IMR-90 (cell line): ENCODE results near the gene ANKMY1. TPM values are rescaled to one million over a fixed set of nuclear protein-coding genes. Genes with fewer than 3 reads are reported as not detected.

Experiments used
- ATAC-seq: fragments of 200-7000 bp; cut with Tn5 transposase; 2 replicates; pipeline ENCODE4 v1.9.1; 2020; ENCODE audit warnings: low read depth, mild to moderate bottlenecking, moderate library complexity
- BruUV-seq: library from RNA; stranded (reverse); fragments of 400-500 nt; replicated peaks from 2 replicates; lab custom pipeline; 2021; lab: Mats Ljungman, UMichigan
- CTCF ChIA-PET: fragments of 300-600 bp; formaldehyde crosslinking; extraction: SDS; loops from one replicate; lab custom pipeline; 2021; ENCODE audit warnings: antibody characterized with exemption; lab: Yijun Ruan, JAX
- POLR2A ChIA-PET: fragments of 300-600 bp; sonication (Branson Sonifier 250); formaldehyde crosslinking; loops from one replicate; lab custom pipeline; 2022; ENCODE audit warnings: antibody characterized with exemption; ENCODE audit not compliant: unreplicated experiment; lab: Charles Lee
- DNase-seq: peaks from one replicate; pipeline ENCODE4 v3.0.0; 2013
- H2AFZ ChIP-seq: replicated peaks from 2 replicates; pipeline ENCODE3; 2013; ENCODE audit warnings: low read length, mild to moderate bottlenecking; ENCODE audit not compliant: poor library complexity
- H2AK5ac ChIP-seq: 2 replicates; pipeline ENCODE4 v1.6.1; 2013; ENCODE audit warnings: low read depth, low read length, inconsistent platforms
- H2AK9ac ChIP-seq: replicated peaks from 2 replicates; pipeline ENCODE3; 2013; ENCODE audit warnings: mild to moderate bottlenecking, low read depth, low read length, moderate library complexity; ENCODE audit not compliant: poor library complexity
- H2BK120ac ChIP-seq: 2 replicates; pipeline ENCODE4 v1.6.1; 2013; ENCODE audit warnings: low read depth, low read length, inconsistent platforms
- H2BK15ac ChIP-seq: 3 replicates; pipeline ENCODE4 v1.6.1; 2013; ENCODE audit warnings: low read depth, low read length, inconsistent platforms
- H2BK20ac ChIP-seq: 2 replicates; pipeline ENCODE4 v1.6.1; 2013; ENCODE audit warnings: low read depth, mild to moderate bottlenecking, inconsistent platforms, low read length, moderate library complexity
- H2BK5ac ChIP-seq: 2 replicates; pipeline ENCODE4 v1.6.1; 2013; ENCODE audit warnings: mild to moderate bottlenecking, low read depth, low read length, inconsistent platforms; ENCODE audit not compliant: poor library complexity, severe bottlenecking
- H3K14ac ChIP-seq: replicated peaks from 2 replicates; pipeline ENCODE4 v1.6.1; 2013; ENCODE audit warnings: low read depth, low read length, inconsistent platforms
- H3K18ac ChIP-seq: 2 replicates; pipeline ENCODE4 v1.6.1; 2013; ENCODE audit warnings: low read depth, low read length, control low read depth
- H3K23ac ChIP-seq: 2 replicates; pipeline ENCODE4 v1.6.1; 2013; ENCODE audit warnings: low read depth, low read length, inconsistent platforms
- H3K27ac ChIP-seq: 2 replicates; pipeline ENCODE4 v1.5.1; 2013; ENCODE audit warnings: mild to moderate bottlenecking, control low read depth, low read length; ENCODE audit not compliant: insufficient read depth
- H3K27me3 ChIP-seq: 2 replicates; pipeline ENCODE4 v1.6.1; 2013; ENCODE audit warnings: low read length; ENCODE audit not compliant: control insufficient read depth, insufficient read depth
- H3K36me3 ChIP-seq: 2 replicates; pipeline ENCODE4 v1.6.1; 2013; ENCODE audit warnings: low read length, mixed read lengths; ENCODE audit not compliant: control insufficient read depth, insufficient read depth
- H3K4ac ChIP-seq: 2 replicates; pipeline ENCODE4 v1.6.1; 2013; ENCODE audit warnings: low read depth, low read length, inconsistent platforms
- H3K4me1 ChIP-seq: 2 replicates; pipeline ENCODE4 v1.6.1; 2013; ENCODE audit warnings: low read length, mixed read lengths; ENCODE audit not compliant: control insufficient read depth, insufficient read depth
- H3K4me2 ChIP-seq: 2 replicates; pipeline ENCODE4 v1.6.1; 2013; ENCODE audit warnings: low read depth, mild to moderate bottlenecking, control low read depth, low read length, moderate library complexity
- H3K4me3 ChIP-seq: 2 replicates; pipeline ENCODE4 v1.5.1; 2013; ENCODE audit warnings: low read depth, mild to moderate bottlenecking, control low read depth, low read length, moderate library complexity; ENCODE audit not compliant: insufficient read depth
- H3K56ac ChIP-seq: 2 replicates; pipeline ENCODE4 v1.6.1; 2013; ENCODE audit warnings: low read length, inconsistent platforms; ENCODE audit not compliant: insufficient read depth; ENCODE audit errors: extremely low read depth
- H3K79me1 ChIP-seq, 2 experiments: 2 replicates each; pipeline ENCODE4 v1.6.1; 2013; ENCODE audit warnings: low read length in 2 of 2, inconsistent platforms in 1 of 2, low read depth in 1 of 2
- H3K9ac ChIP-seq: 2 replicates; pipeline ENCODE4 v1.6.1; 2013; ENCODE audit warnings: low read depth, low read length, control low read depth
- H3K9me1 ChIP-seq: 2 replicates; pipeline ENCODE4 v1.6.1; 2013; ENCODE audit warnings: low read length, inconsistent platforms; ENCODE audit not compliant: insufficient read depth
- H3K9me3 ChIP-seq: 2 replicates; pipeline ENCODE4 v1.6.1; 2013; ENCODE audit warnings: low read length; ENCODE audit not compliant: control insufficient read depth, insufficient read depth
- H4K20me1 ChIP-seq: 2 replicates; pipeline ENCODE4 v1.6.1; 2013; ENCODE audit warnings: low read length, inconsistent platforms; ENCODE audit not compliant: insufficient read depth
- H4K5ac ChIP-seq: 2 replicates; pipeline ENCODE4 v1.6.1; 2013; ENCODE audit warnings: mild to moderate bottlenecking, low read depth, low read length, control low read depth
- H4K8ac ChIP-seq, 2 experiments: 2 replicates each; pipeline ENCODE4 v1.6.1; 2013; ENCODE audit warnings: low read depth in 2 of 2, low read length in 2 of 2, control low read depth in 1 of 2, inconsistent platforms in 1 of 2
- H4K91ac ChIP-seq: 2 replicates; pipeline ENCODE4 v1.6.1; 2013; ENCODE audit warnings: low read depth, low read length, inconsistent platforms; ENCODE audit not compliant: insufficient read depth
- BHLHE40 ChIP-seq: fragments of 150-350 bp; IDR thresholded peaks from 2 replicates; pipeline ENCODE4 v1.6.1; 2016; ENCODE audit warnings: mild to moderate bottlenecking, low read depth, low read length
- CHD1 ChIP-seq: IDR thresholded peaks from 2 replicates; pipeline ENCODE4 v1.6.1; 2012; ENCODE audit warnings: low read depth, low read length, improper control_type of control experiment
- FOS ChIP-seq: fragments of 150-350 bp; IDR thresholded peaks from 2 replicates; pipeline ENCODE4 v1.6.1; 2016; ENCODE audit warnings: low read depth, low read length
- MAFK ChIP-seq: IDR thresholded peaks from 2 replicates; pipeline ENCODE4 v1.6.1; 2012; ENCODE audit warnings: low read depth, low read length, improper control_type of control experiment
- MAZ ChIP-seq: IDR thresholded peaks from 2 replicates; pipeline ENCODE4 v1.6.1; 2012; ENCODE audit warnings: low read depth, mild to moderate bottlenecking, low read length, improper control_type of control experiment, moderate library complexity, borderline replicate concordance
- POLR2A ChIP-seq: IDR thresholded peaks from 2 replicates; pipeline ENCODE4 v1.6.1; 2012; ENCODE audit warnings: mild to moderate bottlenecking, low read depth, low read length
- RAD21 ChIP-seq: IDR thresholded peaks from 2 replicates; pipeline ENCODE4 v1.6.1; 2012; ENCODE audit warnings: low read length, improper control_type of control experiment
- RCOR1 ChIP-seq: IDR thresholded peaks from 2 replicates; pipeline ENCODE4 v1.6.1; 2012; ENCODE audit warnings: mild to moderate bottlenecking, low read length, improper control_type of control experiment; ENCODE audit not compliant: insufficient replicate concordance
- RFX5 ChIP-seq: IDR thresholded peaks from 2 replicates; pipeline ENCODE4 v1.8.0; 2012; ENCODE audit warnings: low read depth, mild to moderate bottlenecking, low read length, moderate library complexity
- WGBS, 2 experiments: methylation state at CpG; one replicate each; pipeline versions ENCODE4 v1.1.5 to v1.1.7; 2013; ENCODE audit warnings: missing lambda C conversion rate in 2 of 2; ENCODE audit not compliant: insufficient read length in 1 of 2; ENCODE audit errors: extremely low coverage in 2 of 2; 5-methylcytosine and 5-hydroxymethylcytosine counted together
- dilution Hi-C: fragments of 300-500 bp; cut with HindIII; formaldehyde crosslinking; loops from one replicate; pipeline ENCODE4 v1.14.3; 2018; ENCODE audit warnings: low sequenced_read_pairs; ENCODE audit not compliant: unreplicated experiment
- in situ Hi-C: fragments of 300-500 bp; cut with MboI; formaldehyde crosslinking; loops from 3 replicates; pipeline ENCODE4 v1.14.3; 2019; ENCODE audit warnings: low sequenced_read_pairs, inconsistent platforms, mixed read lengths
- intact Hi-C: fragments of 100-400 bp; cut with micrococcal nuclease; formaldehyde crosslinking; loops from 2 replicates; pipeline ENCODE4 v1.10.0; 2022
- polyA plus RNA-seq, 3 experiments: library from polyadenylated mRNA; depleted of rRNA; stranded (reverse); fragments of >200 nt; gene quantifications; 2 replicates each; pipeline ENCODE4 v1.2.3, GENCODE V29; 2012; ENCODE audit warnings: low replicate concordance in 1 of 3
- total RNA-seq: library from RNA; depleted of rRNA; stranded (reverse); fragments of >200 nt; gene quantifications from 2 replicates; pipeline ENCODE4 v1.2.3, GENCODE V29; 2012
- TF ChIP-seq, protein P1 (sequence below): fragments of 150-350 bp; IDR thresholded peaks from 2 replicates; pipeline ENCODE4 v1.6.1; 2017; ENCODE audit warnings: mild to moderate bottlenecking, antibody characterized with exemption, low read length, low read depth
- TF ChIP-seq, protein P2 (sequence below): conservative IDR thresholded peaks from 2 replicates; pipeline ENCODE4 v1.5.1; 2012; ENCODE audit warnings: mild to moderate bottlenecking, low read depth, low read length, improper control_type of control experiment
- TF ChIP-seq, protein P3 (sequence below): fragments of 150-350 bp; IDR thresholded peaks from 2 replicates; pipeline ENCODE4 v1.6.1; 2016; ENCODE audit warnings: low read depth, mild to moderate bottlenecking, low read length, moderate library complexity, borderline replicate concordance

Gene ANKMY1
- total and polyA plus RNA-seq, 2 of the 4 experiments (the other 2 are of a cell fraction): 2.9 to 5.5 TPM

GRCh38 chr2:240512666-240513535 lies 44.9 kb downstream of the ANKMY1 start (continued):
- TF ChIP-seq, protein P1, sequence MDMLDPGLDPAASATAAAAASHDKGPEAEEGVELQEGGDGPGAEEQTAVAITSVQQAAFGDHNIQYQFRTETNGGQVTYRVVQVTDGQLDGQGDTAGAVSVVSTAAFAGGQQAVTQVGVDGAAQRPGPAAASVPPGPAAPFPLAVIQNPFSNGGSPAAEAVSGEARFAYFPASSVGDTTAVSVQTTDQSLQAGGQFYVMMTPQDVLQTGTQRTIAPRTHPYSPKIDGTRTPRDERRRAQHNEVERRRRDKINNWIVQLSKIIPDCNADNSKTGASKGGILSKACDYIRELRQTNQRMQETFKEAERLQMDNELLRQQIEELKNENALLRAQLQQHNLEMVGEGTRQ: no peak

- WGBS, 2 experiments: 100% methylated on average over 3 of the region's 11 CpGs; no CpG with 5 or more reads in 1 of the 2 experiments
- Histone ChIP-seq H3K23ac (no peak overlapping the region), H3K18ac (no peak overlapping the region), H2BK120ac (no peak overlapping the region), H4K20me1 (0 out of 2 replicates have a peak, but pooled peaks cover 3% of the 10 kb centered on the region), H4K91ac (no peak overlapping the region), H3K56ac (no peak overlapping the region), H3K79me1 (no peaks in the 10 kb centered on the region), H4K8ac (no peak overlapping the region), H3K4ac (no peak overlapping the region), H3K9ac (no peak overlapping the region), H4K5ac (no peak overlapping the region), H3K14ac (no peak overlapping the region), H3K4me2 (no peak overlapping the region), H3K4me3 (no peak overlapping the region), H2BK15ac (no peak overlapping the region), H3K4me1 (peaks cover 1% of the 10 kb centered on the region; the same call in 1 of the 2 replicates), H2AK5ac (no peak overlapping the region), H3K9me1 (no peaks in the 10 kb centered on the region), H3K27ac (no peak overlapping the region), H2AK9ac (no peak overlapping the region), H2AFZ (no peak overlapping the region), H3K36me3 (no peaks in the 10 kb centered on the region), H3K9me3 (no peaks in the 10 kb centered on the region), H3K27me3 (no peaks in the 10 kb centered on the region), H2BK5ac (no peak overlapping the region), H2BK20ac (no peak overlapping the region)
- ChIA-PET CTCF (interaction anchor here (0.6 kb wide), 1 partner anchor 328 kb away, joined by 3 read pairs; no protein-coding TSS in a partner anchor), POLR2A (no interaction called here)
- TF ChIP-seq, protein P2, sequence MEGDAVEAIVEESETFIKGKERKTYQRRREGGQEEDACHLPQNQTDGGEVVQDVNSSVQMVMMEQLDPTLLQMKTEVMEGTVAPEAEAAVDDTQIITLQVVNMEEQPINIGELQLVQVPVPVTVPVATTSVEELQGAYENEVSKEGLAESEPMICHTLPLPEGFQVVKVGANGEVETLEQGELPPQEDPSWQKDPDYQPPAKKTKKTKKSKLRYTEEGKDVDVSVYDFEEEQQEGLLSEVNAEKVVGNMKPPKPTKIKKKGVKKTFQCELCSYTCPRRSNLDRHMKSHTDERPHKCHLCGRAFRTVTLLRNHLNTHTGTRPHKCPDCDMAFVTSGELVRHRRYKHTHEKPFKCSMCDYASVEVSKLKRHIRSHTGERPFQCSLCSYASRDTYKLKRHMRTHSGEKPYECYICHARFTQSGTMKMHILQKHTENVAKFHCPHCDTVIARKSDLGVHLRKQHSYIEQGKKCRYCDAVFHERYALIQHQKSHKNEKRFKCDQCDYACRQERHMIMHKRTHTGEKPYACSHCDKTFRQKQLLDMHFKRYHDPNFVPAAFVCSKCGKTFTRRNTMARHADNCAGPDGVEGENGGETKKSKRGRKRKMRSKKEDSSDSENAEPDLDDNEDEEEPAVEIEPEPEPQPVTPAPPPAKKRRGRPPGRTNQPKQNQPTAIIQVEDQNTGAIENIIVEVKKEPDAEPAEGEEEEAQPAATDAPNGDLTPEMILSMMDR: no peak
- no peak for TF ChIP-seq BHLHE40
- no peak for TF ChIP-seq MAFK
- TF ChIP-seq FOS: no peak
- TF ChIP-seq RFX5: no peak
- TF ChIP-seq RAD21: no peak
- TF ChIP-seq MAZ: no peak
- no peak for TF ChIP-seq RCOR1
- no peak for TF ChIP-seq CHD1
- TF ChIP-seq POLR2A: no peak
- TF ChIP-seq, protein P3, sequence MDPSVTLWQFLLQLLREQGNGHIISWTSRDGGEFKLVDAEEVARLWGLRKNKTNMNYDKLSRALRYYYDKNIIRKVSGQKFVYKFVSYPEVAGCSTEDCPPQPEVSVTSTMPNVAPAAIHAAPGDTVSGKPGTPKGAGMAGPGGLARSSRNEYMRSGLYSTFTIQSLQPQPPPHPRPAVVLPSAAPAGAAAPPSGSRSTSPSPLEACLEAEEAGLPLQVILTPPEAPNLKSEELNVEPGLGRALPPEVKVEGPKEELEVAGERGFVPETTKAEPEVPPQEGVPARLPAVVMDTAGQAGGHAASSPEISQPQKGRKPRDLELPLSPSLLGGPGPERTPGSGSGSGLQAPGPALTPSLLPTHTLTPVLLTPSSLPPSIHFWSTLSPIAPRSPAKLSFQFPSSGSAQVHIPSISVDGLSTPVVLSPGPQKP: no peak
- dilution Hi-C loops: no loop called here
- DNase-seq: no peak
- in situ Hi-C loops: no loop called here
- no peak for ATAC-seq
- BruUV-seq: no TSS peak
- intact Hi-C loops: loop anchor here (5.0 kb wide), 1 partner anchor 190 kb away; no protein-coding TSS in a partner anchor
These were observed 45.7 kb downstream of the ANKMY1 start for GRCh38 chr2:240512109-240512485.
